NCI-H2227 treated with DMSO at 0.1 percent for 48 hours (cell line): ENCODE measurements around the gene PPP1R12A.

ENCODE experiments used
- DNase-seq: peaks from one replicate; lab custom pipeline; 2025; lab: John Stamatoyannopoulos, UW

PPP1R12A gene

GRCh38 chr12:79766705-79767464 lies 168.0 kb downstream of the PPP1R12A start:
- DNase-seq, result no peak

- DNase-seq, result no peak
These were observed 169.7 kb downstream of the PPP1R12A start for GRCh38 chr12:79765157-79765556.

GRCh38 chr12:79764641-79765040 lies 170.3 kb downstream of the PPP1R12A start:
- no peak for DNase-seq

- no peak for DNase-seq
These were observed 171.0 kb downstream of the PPP1R12A start for GRCh38 chr12:79763766-79764452.

GRCh38 chr12:79761341-79761740 lies 173.6 kb downstream of the PPP1R12A start:
- no peak for DNase-seq

- DNase-seq, result no peak
These were observed 187.6 kb downstream of the PPP1R12A start for GRCh38 chr12:79747274-79747673.

- DNase-seq, result peak; percentile 78
These were observed 196.8 kb downstream of the PPP1R12A start for GRCh38 chr12:79737875-79738718.

- DNase-seq, result no peak
These were observed 202.3 kb downstream of the PPP1R12A start for GRCh38 chr12:79732638-79733037.

GRCh38 chr12:79725987-79726386 lies 208.9 kb downstream of the PPP1R12A start:
- no peak for DNase-seq
